HG03520 (cell line): ENCODE measurements around the gene PFN4.

ENCODE experiments used
- ATAC-seq: cut with Tn5 transposase; IDR thresholded peaks from one replicate; pipeline ENCODE4 v1.9.1; 2021; ENCODE audit warnings: mild to moderate bottlenecking, moderate library complexity; ENCODE audit not compliant: unreplicated experiment

The PFN4 gene

GRCh38 chr2:24082787-24083566 lies 40.2 kb downstream of the PFN4 start:
- ATAC-seq = no peak

GRCh38 chr2:24080701-24081100 lies 42.4 kb downstream of the PFN4 start:
- ATAC-seq = no peak

- ATAC-seq = no peak
Measured at GRCh38 chr2:24077879-24078278, 45.3 kb downstream of the PFN4 start.

- no peak for ATAC-seq
Measured at GRCh38 chr2:24077535-24077877, 45.6 kb downstream of the PFN4 start.

GRCh38 chr2:24076849-24077534 lies 46.1 kb downstream of the PFN4 start:
- ATAC-seq = peak; percentile 12

- ATAC-seq = peak; percentile 91
Measured at GRCh38 chr2:24075915-24076848, 47.0 kb downstream of the PFN4 start, which contains the start of gene SF3B6. Gene SF3B6 (minus strand): TSS chr2:24076326. CDS start chr2:24076229, 97 bp downstream.

GRCh38 chr2:24075259-24075658 lies 47.9 kb downstream of the PFN4 start:
- no peak for ATAC-seq

GRCh38 chr2:24073816-24074215 lies 49.3 kb downstream of the PFN4 start:
- no peak for ATAC-seq

GRCh38 chr2:24072259-24072658 lies 50.9 kb downstream of the PFN4 start:
- ATAC-seq = no peak

- no peak for ATAC-seq
Measured at GRCh38 chr2:24065341-24065740, 57.8 kb downstream of the PFN4 start.
